SK-N-MC (cell line): Measurements from ENCODE around the gene GSE1.

Experiments used
- EZH2 ChIP-seq: fragments of 200-600 bp; sonication (generic); IDR thresholded peaks from one replicate; pipeline ENCODE4 v1.6.1; 2017; ENCODE audit warnings: antibody characterized with exemption
- POLR2AphosphoS5 ChIP-seq: IDR thresholded peaks from 2 replicates; pipeline ENCODE4 v1.6.1; 2012; ENCODE audit warnings: mild to moderate bottlenecking, low read depth, low read length, borderline replicate concordance

DNA sequence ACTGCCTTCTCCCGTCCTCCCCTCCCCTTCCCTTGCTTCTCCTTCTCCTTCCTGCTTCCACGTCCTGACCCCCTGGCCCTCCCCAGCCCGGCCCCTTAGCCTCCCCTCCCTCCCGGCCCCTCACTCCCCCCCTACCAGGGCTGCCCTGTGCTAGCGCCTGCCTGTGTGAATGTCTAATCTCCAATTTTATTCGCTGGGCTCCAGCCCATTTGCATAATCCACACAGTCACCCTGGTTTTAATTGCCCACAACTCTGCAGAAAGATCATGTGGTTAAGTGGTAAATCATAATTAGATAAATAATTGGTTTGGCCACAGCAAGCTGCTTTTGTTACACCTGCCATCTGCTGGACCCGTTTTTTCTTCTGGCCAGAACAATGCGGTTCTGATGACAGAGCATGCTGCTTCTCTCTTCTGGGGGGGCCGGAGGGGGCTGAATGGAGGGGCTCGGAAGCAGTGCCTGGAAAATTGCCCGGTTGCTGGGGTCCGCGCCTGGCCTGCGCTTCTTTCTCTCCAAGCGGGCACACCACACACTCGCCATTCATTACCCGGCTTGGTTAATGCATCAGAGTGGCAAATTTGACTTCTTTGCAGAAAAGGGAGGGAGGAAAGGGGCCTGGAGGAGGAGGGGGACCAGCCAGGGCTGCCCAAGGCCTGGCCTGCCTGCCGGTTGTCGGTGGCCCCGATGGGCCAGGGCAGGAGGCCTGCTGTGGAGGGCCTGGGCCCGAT lies 19.5 kb upstream of the GSE1 start:
- TF ChIP-seq POLR2AphosphoS5: no peak
- TF ChIP-seq EZH2: no peak
